Measurements from ENCODE around the gene TNFRSF8. TPM values are rescaled to one million over a fixed set of nuclear protein-coding genes. Genes with fewer than 3 reads are reported as not detected.

Gene TNFRSF8
- total RNA-seq, 4 donors from 2014 or later, result 1.1 to 2.6 (median 1.4) TPM

DNA sequence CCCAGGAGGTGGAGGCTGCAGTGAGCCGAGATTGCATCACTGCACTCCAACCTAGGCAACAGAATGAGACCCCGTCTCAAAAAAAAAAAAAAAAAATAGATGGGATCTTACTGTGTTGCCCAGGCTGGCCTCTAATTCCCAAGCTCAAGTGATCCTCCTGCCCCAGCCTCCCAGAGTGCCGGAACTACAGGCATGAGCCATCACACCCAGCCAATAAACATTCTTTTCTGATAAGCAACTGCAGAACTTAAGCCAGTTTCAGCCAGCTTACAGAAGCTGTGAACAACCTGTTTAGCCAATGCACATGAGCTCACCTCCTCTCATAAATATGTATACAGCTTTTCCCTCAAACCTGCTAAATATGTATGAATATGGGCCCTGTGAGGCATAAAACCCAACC lies 46.9 kb upstream of the TNFRSF8 start:
- DNase-seq (no peak), ATAC-seq (no peak)
- in situ Hi-C loops (cut with MboI; ENCODE audit: low sequenced_read_pairs in 4 of 4), result no loop called here
- intact Hi-C loops (cut with DNase I; ENCODE audit: low total_unique reads), result no loop called here
- peaks cover 0 to 11% of the 10 kb centered on the region in 2 donors for H3K36me3 ChIP-seq
- no peak overlapping the region for H3K4me3 ChIP-seq
- no peaks in the 10 kb centered on the region for H3K9me3 ChIP-seq
- peaks cover 24 to 32% of the 10 kb centered on the region in 2 donors for H3K4me1 ChIP-seq
- TF ChIP-seq POLR2A (IDR thresholded peaks at IDR 0.05), result no peak
- TF ChIP-seq, protein P1, sequence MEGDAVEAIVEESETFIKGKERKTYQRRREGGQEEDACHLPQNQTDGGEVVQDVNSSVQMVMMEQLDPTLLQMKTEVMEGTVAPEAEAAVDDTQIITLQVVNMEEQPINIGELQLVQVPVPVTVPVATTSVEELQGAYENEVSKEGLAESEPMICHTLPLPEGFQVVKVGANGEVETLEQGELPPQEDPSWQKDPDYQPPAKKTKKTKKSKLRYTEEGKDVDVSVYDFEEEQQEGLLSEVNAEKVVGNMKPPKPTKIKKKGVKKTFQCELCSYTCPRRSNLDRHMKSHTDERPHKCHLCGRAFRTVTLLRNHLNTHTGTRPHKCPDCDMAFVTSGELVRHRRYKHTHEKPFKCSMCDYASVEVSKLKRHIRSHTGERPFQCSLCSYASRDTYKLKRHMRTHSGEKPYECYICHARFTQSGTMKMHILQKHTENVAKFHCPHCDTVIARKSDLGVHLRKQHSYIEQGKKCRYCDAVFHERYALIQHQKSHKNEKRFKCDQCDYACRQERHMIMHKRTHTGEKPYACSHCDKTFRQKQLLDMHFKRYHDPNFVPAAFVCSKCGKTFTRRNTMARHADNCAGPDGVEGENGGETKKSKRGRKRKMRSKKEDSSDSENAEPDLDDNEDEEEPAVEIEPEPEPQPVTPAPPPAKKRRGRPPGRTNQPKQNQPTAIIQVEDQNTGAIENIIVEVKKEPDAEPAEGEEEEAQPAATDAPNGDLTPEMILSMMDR (IDR thresholded peaks at IDR 0.05 in 4 of 5, conservative IDR thresholded peaks at IDR 0.05 in 1 of 5), result no peak
- no peaks in the 10 kb centered on the region for H3K27me3 ChIP-seq
- no peak overlapping the region for H3K27ac ChIP-seq

DNA sequence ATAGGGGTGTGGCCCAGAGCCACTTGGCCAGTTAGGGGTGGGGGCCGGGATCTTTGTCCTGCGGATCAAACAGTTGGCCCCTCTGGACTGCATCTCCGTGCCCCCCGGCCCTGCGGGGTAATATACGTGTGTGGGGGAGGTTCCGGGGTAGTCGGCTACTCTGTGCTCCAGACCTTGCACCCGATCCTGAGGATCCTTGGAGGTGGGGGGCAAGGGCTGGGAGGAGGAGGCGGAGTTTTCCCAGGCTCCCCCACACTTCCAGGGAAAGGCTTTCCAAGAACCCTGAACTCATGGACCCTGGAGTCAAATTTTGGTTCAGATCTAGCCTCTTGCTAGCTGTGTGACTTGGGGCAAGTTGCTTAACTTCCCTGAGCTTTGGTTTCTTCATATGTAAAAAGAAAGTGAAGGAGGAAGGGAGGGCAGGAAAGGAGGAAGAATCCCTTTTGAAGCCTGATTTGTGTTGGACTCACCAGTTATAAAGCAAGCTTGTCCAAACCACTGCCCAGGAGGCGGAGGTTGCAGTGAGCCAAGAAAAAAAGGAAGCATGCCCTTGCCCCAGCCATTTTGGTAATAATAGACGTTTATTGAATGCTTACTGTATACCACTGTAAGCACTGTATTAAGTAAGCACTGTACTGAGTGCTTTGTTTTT lies 43.1 kb upstream of the TNFRSF8 start:
- ATAC-seq (peak in 1 of 2 donors; percentile 3), DNase-seq (no peak)
- intact Hi-C loops (cut with DNase I; ENCODE audit: low total_unique reads), result loop anchor here (1.0 to 2.0 kb wide), 2 partner anchors 33 to 40 kb away; partner anchors contain the start of gene MFN2
- TF ChIP-seq POLR2A (IDR thresholded peaks at IDR 0.05), result no peak
- TF ChIP-seq, protein P1 (IDR thresholded peaks at IDR 0.05 in 4 of 5, conservative IDR thresholded peaks at IDR 0.05 in 1 of 5), result no peak
- H3K4me3 ChIP-seq, result peak overlapping the region; percentile 67 to 93 (median 84)
- peaks cover 6 to 8% of the 10 kb centered on the region in 2 donors for H3K4me1 ChIP-seq
- no peaks in the 10 kb centered on the region for H3K9me3 ChIP-seq
- no peaks in the 10 kb centered on the region for H3K27me3 ChIP-seq
- in situ Hi-C loops (cut with MboI; ENCODE audit: low sequenced_read_pairs in 4 of 4), result no loop called here
- peaks cover 0 to 17% of the 10 kb centered on the region in 2 donors for H3K36me3 ChIP-seq
- H3K27ac ChIP-seq, result peak overlapping the region; percentile 83 to 90 (median 84)

DNA sequence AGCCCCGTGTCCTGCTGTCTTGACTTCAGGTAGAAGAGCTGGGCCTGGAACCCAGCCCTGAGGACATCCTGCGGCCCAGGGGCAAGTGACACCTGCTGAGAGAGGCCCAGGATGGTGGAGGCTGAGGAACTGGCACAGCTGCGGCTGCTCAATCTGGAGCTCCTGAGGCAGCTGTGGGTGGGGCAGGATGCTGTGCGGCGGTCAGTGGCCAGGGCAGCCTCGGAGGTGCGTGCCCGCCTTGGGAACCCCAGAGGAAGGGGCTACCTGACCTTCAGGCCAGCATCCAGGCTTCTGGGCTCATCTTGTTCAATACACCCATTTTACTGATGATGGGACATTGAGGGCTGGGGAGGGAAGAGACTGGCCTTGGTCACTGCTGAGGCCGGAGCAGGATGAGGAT lies 41.5 kb upstream of the TNFRSF8 start:
- TF ChIP-seq, protein P1 (IDR thresholded peaks at IDR 0.05 in 4 of 5, conservative IDR thresholded peaks at IDR 0.05 in 1 of 5), result no peak
- TF ChIP-seq POLR2A (IDR thresholded peaks at IDR 0.05), result no peak
- DNase-seq, result no peak
- H3K9me3 ChIP-seq, result no peaks in the 10 kb centered on the region
- peaks cover 0 to 17% of the 10 kb centered on the region in 2 donors for H3K36me3 ChIP-seq
- ATAC-seq, result no peak
- intact Hi-C loops (cut with DNase I; ENCODE audit: low total_unique reads) (loop anchor here (2.0 kb wide), 1 partner anchor 31 kb away; no protein-coding TSS in a partner anchor), in situ Hi-C loops (cut with MboI; ENCODE audit: low sequenced_read_pairs in 4 of 4) (no loop called here)
- H3K27me3 ChIP-seq, result no peaks in the 10 kb centered on the region
- peaks cover 6 to 8% of the 10 kb centered on the region in 2 donors for H3K4me1 ChIP-seq
- no peak overlapping the region for H3K27ac ChIP-seq
- H3K4me3 ChIP-seq, result no peak overlapping the region

DNA sequence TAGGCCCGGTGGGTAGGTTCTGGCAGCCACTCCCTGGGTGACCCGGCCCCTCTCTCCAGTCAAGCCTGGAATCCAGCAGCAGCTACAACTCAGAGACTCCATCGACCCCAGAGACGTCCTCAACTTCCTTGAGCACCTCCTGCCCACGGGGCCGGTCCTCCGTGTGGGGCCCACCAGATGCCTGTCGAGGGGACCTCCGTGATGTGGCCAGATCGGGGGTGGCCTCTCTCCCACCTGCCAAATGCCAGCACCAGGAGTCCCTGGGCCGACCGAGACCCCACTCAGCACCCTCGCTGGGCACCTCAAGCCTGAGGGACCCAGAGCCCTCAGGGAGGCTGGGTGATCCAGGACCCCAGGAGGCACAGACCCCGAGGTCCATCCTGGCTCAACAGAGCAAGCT lies 41.1 kb upstream of the TNFRSF8 start:
- in situ Hi-C loops (cut with MboI; ENCODE audit: low sequenced_read_pairs in 4 of 4) (no loop called here), intact Hi-C loops (cut with DNase I; ENCODE audit: low total_unique reads) (no loop called here)
- Histone ChIP-seq H3K4me3 (no peak overlapping the region), H3K36me3 (peaks cover 0 to 17% of the 10 kb centered on the region in 2 donors), H3K27ac (no peak overlapping the region), H3K27me3 (no peaks in the 10 kb centered on the region), H3K4me1 (peaks cover 6 to 8% of the 10 kb centered on the region in 2 donors), H3K9me3 (no peaks in the 10 kb centered on the region)
- no peak for DNase-seq
- TF ChIP-seq POLR2A (IDR thresholded peaks at IDR 0.05), result no peak
- TF ChIP-seq, protein P1 (IDR thresholded peaks at IDR 0.05 in 4 of 5, conservative IDR thresholded peaks at IDR 0.05 in 1 of 5), result no peak
- ATAC-seq, result no peak
